NCI-H510A treated with DMSO at 0.1 percent for 48 hours (cell line): ENCODE measurements around the gene MRPL52.
"Not testable (repeated sequence)": the region's sequence is repeated elsewhere in the genome, so short reads cannot be mapped to it uniquely, and the experiment has no call there.

ENCODE experiments used
- DNase-seq: peaks from one replicate; lab custom pipeline; 2025; lab: John Stamatoyannopoulos, UW

MRPL52 gene

GRCh38 chr14:22811722-22812121 lies 18.0 kb upstream of the MRPL52 start:
- no peak for DNase-seq

DNA sequence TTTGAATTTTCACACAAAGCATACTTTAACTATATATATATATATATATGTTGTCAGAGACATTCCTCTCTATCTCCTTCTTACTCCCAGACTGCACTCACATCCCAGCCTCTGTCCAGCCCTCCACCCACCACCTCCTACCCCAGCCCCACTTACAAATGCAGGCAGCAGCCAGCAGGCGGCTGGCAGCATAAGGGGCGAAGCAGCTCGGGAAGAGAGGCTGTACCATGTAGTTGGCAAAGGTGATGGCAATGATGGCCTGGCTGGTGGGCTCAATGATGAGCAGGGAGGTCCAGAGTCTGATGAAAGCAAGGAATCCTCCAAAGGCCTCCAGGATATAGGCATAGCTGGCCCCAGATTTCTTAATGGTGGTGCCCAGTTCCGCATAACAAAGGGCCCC lies 16.9 kb upstream of the MRPL52 start:
- DNase-seq, result no peak

DNA sequence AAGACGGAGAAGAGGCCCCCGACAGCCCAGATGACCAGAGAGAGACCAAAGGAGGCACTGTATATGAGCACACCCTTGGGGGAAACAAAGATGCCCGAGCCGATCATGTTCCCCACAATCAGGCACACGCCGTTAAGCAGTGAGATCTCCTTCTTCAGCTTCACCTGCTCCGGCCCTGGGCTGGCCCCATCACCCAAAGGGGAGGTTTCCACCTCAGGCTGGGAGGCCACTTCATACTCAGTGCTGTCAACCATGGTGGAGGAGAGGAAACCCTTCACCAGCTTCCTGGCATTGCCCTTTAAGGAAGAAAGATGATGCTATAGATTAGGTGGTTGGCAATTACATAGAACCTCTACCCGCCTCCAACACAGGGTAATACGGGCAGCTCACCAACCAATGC lies 16.5 kb upstream of the MRPL52 start:
- no peak for DNase-seq

- DNase-seq, result no peak
These were observed 15.3 kb upstream of the MRPL52 start for GRCh38 chr14:22814373-22814772.

DNA sequence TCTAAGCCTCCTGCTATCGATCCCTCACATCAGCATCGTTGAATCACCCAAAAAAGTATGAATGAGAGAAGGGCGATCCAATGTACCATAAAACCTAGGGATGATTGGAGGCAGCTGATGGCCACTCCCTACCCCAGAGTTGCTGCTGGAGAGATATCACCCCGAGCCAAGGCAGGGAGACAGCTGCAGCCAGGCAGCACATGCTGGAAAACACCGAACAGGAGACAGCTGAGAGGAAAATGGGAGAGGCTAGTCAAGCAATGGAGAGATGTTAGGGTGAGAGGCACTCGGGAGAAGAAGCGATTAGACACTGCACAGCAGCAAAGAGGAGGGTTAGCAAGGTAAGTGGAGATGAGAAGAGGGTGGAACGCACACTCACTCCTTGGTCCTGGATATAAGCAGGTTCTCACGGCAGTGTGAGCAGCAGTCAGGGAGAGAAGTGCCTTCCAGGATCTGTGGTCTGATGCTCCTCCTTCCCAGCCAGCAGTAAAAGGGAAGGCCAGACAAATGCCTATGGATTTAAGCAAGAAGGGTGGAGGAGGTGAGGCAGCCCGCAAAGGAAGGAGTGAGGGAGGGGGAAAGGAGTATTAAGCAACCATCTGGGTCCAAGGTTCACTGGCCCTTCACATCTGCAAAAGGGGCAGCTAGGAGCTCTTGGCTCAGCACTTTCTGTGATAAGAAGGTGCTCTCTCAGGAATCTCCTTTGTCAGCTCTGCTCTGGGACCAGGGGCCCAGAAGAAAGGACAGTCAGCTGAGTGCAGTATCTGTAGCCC lies 14.6 kb upstream of the MRPL52 start, which contains the start of gene SLC7A7:
TSS of gene SLC7A7 (minus strand) at position 495 of the 773 bp plus-strand sequence. CDS start 2,037 bp downstream, outside the sequence.
- no peak for DNase-seq

- DNase-seq, result no peak
These were observed 10.3 kb upstream of the MRPL52 start for GRCh38 chr14:22819151-22819988.

DNA sequence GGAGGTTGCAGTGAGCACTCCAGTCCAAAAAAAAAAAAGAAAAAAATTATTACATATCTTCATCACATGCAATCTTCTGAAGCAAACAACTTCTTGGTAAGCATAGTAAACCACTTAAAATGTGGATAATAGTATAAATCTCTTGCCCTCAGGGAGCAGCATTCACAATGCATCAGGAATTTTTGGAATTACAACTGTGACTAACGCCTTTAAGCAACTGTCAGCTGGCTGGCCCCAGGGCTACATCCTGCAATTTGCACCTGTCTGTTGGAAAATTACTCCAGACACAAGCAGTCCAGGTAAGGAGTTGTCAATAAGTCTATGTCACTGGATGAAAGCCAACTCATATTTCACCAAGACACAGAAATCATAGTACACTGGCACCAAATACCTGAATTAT lies 9.0 kb upstream of the MRPL52 start:
- DNase-seq, result no peak

DNA sequence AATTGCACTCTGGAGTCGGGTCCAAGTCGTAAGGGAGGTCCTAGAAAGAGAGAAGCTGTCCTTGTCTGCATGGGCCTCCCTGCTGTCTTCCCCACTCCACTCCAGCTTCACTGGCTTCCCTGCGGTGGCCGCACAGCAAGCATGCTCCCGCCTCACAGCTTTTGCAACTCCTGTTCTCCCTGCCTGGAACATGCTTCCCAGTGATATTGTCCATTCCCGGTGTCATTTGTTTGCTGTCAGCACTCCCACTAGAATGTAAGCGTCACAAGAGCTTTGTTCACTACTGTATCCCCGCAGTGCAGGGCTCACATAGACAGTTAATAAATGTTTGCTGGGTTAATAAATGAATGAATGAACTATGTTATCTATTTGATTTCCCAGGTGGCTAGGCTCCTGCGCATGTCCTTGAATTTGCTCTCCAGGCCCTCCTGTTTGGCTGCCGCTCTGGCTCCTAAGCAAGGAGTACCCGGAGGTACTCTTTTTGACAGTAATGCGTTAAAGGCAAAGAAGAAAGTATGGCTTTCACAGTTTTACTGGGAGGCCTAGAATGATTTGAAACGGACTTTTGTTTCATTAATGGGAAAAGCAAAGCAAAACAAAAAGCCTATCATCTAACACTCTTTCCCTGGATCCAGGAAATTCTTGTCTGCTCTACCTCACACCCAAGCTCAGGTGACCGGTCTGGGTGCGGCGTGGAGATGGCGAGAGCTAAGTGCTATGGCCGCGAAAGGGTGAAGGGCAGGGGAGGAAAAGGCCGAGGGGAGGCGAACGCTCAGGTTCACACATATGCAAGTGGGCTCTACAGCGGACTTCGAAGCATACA lies 8.3 kb upstream of the MRPL52 start:
- DNase-seq, result no peak

DNA sequence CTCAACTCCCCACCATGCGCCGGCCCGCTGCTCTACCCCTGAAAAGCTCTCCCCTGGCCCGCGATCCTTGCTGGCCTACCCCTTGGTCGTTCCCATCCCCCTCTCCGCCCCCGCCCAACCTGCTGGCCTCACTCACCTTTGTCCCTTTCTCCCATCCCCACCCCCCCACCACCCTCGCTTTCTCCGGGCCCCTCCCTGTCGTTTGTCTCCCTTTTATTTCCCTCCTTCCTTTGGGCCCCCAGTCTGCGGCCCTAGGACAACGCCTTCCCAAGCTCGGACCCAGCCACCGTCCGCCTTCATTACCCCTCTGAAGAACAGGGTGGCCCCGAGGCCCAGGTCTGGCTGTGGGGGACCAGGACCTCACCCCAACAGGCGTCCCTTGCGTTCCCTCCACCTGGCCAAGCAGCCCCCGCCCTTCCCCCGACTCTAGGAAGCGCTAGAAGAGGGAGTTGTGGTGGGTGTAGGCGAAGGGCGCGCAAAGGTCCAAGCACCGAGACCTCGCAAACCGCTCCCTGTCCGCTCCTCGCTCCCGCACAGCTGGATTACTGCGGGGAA lies 7.6 kb upstream of the MRPL52 start:
- DNase-seq, result no peak

DNA sequence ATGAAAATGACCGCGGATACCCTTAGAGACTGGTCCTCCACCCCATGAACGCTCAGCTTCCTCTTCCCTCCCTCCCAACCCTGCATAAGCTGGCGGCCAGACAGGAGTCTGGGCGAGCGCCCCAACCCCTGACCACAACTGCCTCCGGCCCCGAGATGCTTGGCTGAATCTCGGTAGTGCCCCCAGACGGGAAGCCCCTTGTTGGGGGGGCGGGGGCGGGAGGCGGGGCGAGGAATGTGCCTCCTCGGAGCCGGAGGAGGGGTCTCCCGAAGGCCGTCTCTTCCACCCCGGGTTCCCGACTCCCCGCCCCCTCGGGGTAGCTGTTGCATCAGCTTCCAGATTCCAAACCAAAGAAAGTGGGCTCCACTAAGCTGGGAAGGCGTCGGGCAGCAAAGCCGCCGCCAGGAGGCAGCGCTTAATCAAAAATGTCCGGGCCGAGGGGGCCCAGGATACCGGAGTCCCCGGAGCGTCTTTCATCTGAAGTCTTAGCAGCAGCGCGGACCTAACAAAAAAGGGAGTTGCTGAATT lies 7.1 kb upstream of the MRPL52 start:
- DNase-seq, result no peak

DNA sequence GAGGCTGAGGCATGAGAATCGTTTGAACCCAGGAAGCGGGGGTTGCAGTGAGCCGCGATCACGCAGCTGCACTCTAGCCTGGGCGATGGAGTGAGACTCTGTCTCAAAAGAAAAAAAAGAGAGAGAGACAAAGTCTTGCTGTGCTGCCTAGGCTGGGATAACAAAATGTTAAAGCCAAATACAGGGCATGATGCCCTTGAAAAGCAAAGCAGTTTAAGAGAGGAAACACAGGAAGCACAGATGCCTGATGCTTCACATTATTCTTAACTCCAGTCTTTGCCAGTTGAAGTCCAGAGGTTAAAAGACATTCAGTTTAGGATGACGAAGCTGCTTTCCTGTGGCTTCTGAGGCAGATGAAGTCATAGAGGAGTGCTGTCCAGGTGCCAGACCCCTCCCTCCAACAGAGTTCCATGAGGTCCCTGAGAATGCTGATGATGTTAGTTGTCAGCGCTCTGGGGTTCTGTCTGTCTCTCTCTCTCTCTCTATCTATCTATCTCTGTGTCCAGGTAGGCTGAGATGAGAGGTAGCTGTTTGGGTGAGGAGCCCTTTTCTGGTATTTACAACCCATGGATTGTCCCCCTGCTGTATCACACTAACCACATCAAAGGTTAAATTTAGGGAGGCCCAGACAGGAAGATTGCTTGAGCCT lies 4.9 kb upstream of the MRPL52 start:
- no peak for DNase-seq

DNA sequence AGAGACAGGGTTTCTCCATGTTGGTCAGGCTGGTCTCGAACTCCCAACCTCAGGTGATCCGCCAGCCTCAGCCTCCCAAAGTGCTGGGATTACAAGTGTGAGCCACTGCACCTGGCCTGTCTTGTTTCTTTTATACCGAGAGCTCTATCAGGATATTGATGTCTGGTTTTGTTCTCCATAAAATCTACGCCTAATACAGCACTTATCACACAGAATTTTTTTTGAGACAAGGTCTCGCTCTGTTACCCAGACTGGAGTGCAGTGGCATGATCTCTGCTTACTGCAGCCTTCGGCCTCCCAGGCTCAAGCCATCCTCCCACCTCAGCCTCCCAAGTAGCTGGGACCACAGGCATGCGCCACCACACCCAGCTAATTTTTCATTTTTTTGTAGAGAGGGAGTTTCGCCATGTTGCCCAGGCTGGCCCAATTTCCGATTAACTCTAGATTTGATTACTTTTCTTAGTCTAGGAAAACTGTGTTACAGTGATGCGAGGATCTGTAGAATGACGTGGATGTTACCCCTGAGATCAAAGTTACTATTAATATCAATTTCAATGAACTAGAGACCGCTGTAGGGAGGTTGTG lies 519 bp upstream of the MRPL52 start:
- DNase-seq, result not testable (repeated sequence)

GRCh38 chr14:22830443-22831010 lies 840 bp downstream of the MRPL52 start:
- DNase-seq, result no peak

DNA sequence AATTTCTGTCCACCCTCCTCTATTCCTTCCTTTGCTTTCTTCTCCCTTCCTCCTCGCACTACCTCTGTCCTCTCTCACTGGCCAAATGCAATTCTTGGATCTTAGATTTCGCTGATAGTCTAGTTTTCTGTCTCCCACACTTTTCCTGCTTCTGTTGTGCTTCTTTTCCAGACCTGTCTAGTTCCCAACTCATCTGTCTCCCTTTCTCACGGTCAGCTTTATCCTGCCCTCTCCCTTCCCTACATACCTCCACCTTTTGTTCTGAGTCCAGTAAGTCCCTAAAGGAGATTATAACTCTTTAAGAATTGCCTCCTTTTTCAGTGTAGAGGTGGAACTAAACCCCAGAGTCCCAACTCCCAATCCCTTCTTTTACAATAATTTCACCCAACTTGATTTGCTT lies 5.8 kb downstream of the MRPL52 start:
- no peak for DNase-seq

- no peak for DNase-seq
These were observed 6.8 kb downstream of the MRPL52 start, which contains the start of gene MMP14 for GRCh38 chr14:22836301-22837113. TSS of gene MMP14 (plus strand) at chr14:22836585. CDS start at chr14:22836818, 233 bp downstream.

- no peak for DNase-seq
These were observed 7.5 kb downstream of the MRPL52 start for GRCh38 chr14:22837114-22837749.

DNA sequence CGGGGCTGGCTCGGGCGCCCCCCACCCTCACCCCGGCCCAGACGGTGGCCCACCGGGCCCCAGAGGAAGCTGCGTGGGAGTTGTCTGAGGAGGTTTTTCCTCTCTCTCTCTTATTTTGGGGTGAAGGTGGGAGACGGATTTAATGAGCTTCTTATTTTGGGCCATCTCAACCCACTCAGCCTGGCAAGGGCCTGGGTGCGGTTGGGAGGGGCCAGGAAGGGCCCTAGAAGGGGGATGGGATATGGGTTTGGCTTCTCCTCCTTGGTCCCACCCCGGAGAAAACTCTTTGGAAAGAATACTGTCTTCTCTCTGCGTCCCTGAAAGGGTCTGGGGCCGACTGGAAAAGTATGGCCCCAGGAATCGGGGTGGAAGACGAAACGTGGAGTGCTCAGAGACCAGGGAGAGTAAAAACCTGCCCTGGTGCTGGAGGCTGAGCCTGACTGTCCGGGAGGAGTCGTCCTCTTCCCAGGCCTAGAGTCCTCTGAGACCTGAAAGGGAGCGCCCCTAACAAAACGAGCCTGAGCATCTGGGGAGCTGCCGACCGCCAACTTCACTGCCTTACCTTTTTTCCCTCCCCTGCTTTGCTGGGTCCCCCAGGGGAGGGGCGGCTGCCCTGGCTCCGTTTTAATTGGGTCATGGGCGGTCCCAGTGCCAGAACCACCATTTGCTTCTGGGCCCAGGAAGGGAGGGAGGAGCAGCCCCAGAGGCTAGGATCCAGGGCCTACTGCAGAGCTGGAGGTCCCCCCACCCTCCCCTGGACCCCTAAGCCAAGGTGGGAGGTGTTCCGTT lies 8.3 kb downstream of the MRPL52 start:
- DNase-seq, result no peak

GRCh38 chr14:22838631-22839041 lies 8.9 kb downstream of the MRPL52 start:
- no peak for DNase-seq
